Stimulated activated CD8-positive, alpha-beta memory T cell treated with anti-CD3 and anti-CD28 coated beads, Interleukin-12 subunit alpha, Interleukin-12 subunit beta, amount 100 ng/mL, for 24 hours (primary cell): ENCODE measurements around the gene PHETA1.
"Not testable (repeated sequence)": the region's sequence is repeated elsewhere in the genome, so short reads cannot be mapped to it uniquely, and the experiment has no call there.

ENCODE experiments used
- DNase-seq: peaks from one replicate; pipeline ENCODE4 v3.0.0-alpha.2; 2020; ENCODE audit errors: extremely low read depth

Gene PHETA1

GRCh38 chr12:111349748-111350520 is 19.0 kb downstream of the PHETA1 start:
- no peak for DNase-seq

- DNase-seq = no peak
Observed at GRCh38 chr12:111349101-111349747, 19.7 kb downstream of the PHETA1 start.

GRCh38 chr12:111347891-111348644 is 20.8 kb downstream of the PHETA1 start:
- DNase-seq = no peak

- no peak for DNase-seq
Observed at GRCh38 chr12:111344254-111344875, 24.5 kb downstream of the PHETA1 start.

- DNase-seq = no peak
Observed at GRCh38 chr12:111343181-111343580, 25.7 kb downstream of the PHETA1 start.

- DNase-seq = no peak
Observed at GRCh38 chr12:111342376-111342775, 26.5 kb downstream of the PHETA1 start.

- no peak for DNase-seq
Observed at GRCh38 chr12:111341426-111342065, 27.3 kb downstream of the PHETA1 start.

- DNase-seq = not testable (repeated sequence)
Observed at GRCh38 chr12:111340680-111341079, 28.2 kb downstream of the PHETA1 start.

GRCh38 chr12:111340231-111340630 is 28.7 kb downstream of the PHETA1 start:
- DNase-seq = no peak

- no peak for DNase-seq
Observed at GRCh38 chr12:111339321-111339938, 29.5 kb downstream of the PHETA1 start.

- DNase-seq = no peak
Observed at GRCh38 chr12:111338096-111338495, 30.8 kb downstream of the PHETA1 start.

- no peak for DNase-seq
Observed at GRCh38 chr12:111337371-111337770, 31.5 kb downstream of the PHETA1 start.

GRCh38 chr12:111336411-111336810 is 32.5 kb downstream of the PHETA1 start:
- DNase-seq = not testable (repeated sequence)

GRCh38 chr12:111335811-111336210 is 33.1 kb downstream of the PHETA1 start:
- DNase-seq = no peak

GRCh38 chr12:111335301-111335700 is 33.6 kb downstream of the PHETA1 start:
- not testable (repeated sequence) for DNase-seq

GRCh38 chr12:111334393-111334915 is 34.4 kb downstream of the PHETA1 start:
- DNase-seq = no peak

GRCh38 chr12:111330800-111331752 is 37.8 kb downstream of the PHETA1 start:
- DNase-seq = no peak

GRCh38 chr12:111328138-111328537 is 40.8 kb downstream of the PHETA1 start:
- no peak for DNase-seq

- no peak for DNase-seq
Observed at GRCh38 chr12:111327474-111327873, 41.4 kb downstream of the PHETA1 start.
